HPDE6-E6E7 (cell line): ENCODE results near the gene WIF1.
A peak's percentile ranks its signal among the peaks of the same experiment; 100 is the strongest.

Experiments used
- DNase-seq: peaks from one replicate; pipeline ENCODE4 v3.0.0; 2011; ENCODE audit warnings: missing footprints; ENCODE audit errors: extremely low spot score

WIF1 gene

GRCh38 chr12:65121049-65121955, at the start of gene WIF1:
Gene WIF1 (minus strand): TSS chr12:65121305. CDS start chr12:65121191, 114 bp downstream.
- peak; percentile 11 for DNase-seq

GRCh38 chr12:65170209-65170881, 49.2 kb upstream of the WIF1 start:
- DNase-seq: peak; percentile 54

DNA sequence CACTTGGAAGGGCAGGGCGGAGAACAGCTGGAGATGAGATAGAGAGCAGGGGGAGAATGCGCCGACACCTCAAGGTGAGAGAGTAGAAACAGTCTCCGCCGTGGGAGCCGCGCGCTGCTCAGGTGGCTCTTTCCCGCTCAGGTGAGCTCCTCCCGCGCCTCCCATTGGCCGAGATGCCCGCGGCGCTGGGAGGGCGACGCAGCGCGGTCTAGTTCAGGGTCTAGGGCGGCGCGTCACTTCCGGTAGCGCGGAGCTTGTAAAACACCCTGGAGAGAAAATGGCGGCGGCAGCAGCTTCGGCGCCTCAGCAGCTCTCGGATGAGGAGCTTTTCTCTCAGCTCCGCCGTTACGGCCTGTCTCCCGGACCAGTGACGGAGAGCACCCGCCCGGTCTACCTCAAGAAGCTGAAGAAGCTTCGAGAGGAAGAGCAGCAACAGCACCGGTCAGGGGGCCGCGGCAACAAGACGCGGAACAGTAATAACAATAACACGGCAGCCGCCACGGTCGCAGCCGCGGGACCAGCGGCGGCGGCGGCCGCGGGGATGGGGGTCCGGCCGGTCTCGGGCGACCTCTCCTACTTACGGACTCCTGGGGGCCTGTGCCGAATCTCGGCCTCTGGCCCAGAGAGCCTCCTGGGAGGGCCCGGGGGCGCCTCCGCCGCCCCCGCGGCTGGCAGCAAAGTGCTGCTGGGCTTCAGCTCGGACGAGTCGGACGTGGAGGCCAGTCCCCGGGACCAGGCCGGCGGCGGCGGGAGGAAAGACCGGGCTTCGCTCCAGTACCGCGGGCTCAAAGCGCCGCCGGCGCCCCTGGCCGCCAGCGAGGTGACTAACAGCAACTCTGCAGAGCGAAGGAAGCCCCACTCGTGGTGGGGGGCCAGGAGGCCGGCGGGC, 48.5 kb upstream of the WIF1 start, which contains the start of gene LEMD3:
TSS of gene LEMD3 (plus strand) at position 264 of the 889 bp plus-strand sequence. CDS start at position 278, 14 bp downstream.
- DNase-seq: peak; percentile 96

DNA sequence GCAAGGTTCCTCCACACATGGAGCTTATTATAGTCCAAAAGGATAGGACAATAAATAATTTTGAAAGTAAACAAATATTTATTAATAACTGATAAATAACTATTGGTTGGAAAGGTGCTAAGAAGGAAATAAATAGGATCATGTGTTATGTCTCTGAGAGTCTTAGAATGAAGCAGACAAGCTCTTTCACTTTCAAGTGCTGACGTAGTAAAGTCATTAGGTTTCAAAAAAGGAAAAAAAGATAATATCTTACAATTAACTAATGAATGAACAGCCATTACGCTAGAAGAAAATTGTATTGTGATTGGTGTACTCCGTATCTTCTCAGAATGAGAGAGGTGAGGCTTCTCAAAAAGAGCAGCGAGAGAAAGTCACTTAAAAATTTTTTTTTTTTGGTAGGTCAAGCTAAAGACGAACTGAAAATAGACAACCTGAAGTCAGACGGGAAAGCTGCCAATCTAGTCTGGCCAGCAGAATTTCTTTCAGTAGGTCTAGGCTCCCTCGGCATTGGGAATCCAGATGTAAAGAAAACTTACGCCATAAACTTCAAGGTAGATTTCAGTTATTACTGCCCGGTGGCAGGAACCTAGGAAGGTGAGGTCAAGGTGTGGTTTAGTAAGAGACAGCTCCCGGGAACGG, 47.7 kb upstream of the WIF1 start:
- DNase-seq: no peak

DNA sequence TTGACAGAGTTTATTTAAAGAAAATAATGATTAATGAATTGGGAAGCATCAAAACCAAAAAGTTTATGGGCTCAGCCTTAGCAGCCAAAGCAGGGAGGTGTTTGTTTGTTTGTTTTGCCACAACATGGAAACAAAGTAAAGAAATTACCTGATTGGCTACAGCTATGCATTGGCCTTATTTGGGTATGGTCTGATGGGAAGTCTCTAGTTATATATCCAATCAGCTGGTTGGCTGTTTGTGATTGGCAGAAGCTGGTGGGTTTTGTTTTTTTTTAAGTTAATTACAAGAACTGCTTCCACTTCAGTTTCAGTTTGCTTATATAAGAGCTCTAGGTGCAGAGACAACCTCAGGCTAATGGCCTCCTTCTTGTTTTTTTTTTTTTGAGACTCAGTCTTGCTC, 43.7 kb upstream of the WIF1 start:
- DNase-seq: no peak

GRCh38 chr12:65164244-65164643, 43.1 kb upstream of the WIF1 start:
- DNase-seq: no peak

GRCh38 chr12:65162609-65163008, 41.5 kb upstream of the WIF1 start:
- no peak for DNase-seq

DNA sequence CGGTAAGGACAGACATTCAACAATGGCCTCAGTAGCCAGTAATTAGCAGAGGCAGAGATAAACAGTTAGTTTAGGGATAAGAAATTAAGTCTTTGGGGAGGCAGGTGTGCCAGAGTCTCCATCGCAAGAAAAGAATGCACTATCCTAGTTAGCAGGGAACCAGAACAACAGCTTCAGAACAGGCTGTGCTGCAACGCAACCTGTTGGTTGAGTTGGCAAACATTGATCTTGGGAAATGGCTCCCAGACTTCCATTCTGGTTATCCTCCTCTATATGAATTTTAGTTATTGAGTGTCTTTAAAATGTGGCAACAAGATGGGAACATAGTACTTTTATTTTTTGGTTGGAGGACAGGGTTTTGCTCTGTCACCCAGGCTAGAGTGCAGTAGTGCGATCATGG, 36.0 kb upstream of the WIF1 start:
- no peak for DNase-seq

- DNase-seq: no peak
Measured at GRCh38 chr12:65156366-65156841, 35.3 kb upstream of the WIF1 start.

GRCh38 chr12:65155784-65156183, 34.7 kb upstream of the WIF1 start:
- no peak for DNase-seq

DNA sequence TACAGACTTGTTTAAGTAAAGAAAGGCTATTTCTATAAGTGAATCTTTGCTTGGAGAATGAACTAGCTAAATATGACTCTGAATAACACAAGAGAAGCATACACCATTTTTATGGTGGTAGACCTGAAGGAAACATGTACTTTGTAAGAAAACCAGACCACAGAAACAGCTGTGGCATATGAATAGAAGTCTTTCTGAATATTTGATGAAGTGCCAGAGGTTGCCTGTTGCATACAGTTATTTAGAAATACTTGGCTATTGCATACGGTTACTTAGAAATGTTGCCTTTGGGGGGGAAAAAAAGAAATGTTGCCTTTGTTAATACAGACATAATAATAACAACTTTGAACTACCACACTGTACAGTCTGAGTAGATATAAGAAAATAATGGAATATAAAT, 31.5 kb upstream of the WIF1 start:
- DNase-seq: no peak

GRCh38 chr12:65152012-65152411, 30.9 kb upstream of the WIF1 start:
- no peak for DNase-seq

GRCh38 chr12:65147312-65147905, 26.3 kb upstream of the WIF1 start:
- DNase-seq: no peak

- no peak for DNase-seq
Measured at GRCh38 chr12:65140738-65141137, 19.6 kb upstream of the WIF1 start.

- no peak for DNase-seq
Measured at GRCh38 chr12:65139389-65139788, 18.3 kb upstream of the WIF1 start.

DNA sequence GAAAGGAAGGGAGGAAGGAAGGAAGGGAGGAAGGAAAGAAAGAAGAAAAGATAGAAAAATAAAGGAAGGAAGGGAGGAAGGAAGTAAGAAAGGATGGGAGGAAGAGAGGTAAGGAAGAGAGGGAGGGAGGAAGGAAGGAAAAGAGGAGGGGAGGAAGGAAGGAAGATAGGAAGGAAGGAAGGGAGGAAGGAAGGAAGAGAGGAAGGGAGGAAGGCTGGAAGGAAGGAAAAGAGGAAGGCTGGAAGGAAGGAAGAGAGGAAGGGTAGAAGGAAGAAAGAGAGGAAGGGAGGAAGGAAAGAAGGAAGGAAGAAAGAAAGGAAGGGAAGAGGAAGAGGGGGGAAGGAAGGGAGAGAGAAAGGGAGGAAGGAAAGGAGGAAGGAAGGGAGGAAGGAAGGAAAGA, 12.8 kb upstream of the WIF1 start:
- DNase-seq: no peak

DNA sequence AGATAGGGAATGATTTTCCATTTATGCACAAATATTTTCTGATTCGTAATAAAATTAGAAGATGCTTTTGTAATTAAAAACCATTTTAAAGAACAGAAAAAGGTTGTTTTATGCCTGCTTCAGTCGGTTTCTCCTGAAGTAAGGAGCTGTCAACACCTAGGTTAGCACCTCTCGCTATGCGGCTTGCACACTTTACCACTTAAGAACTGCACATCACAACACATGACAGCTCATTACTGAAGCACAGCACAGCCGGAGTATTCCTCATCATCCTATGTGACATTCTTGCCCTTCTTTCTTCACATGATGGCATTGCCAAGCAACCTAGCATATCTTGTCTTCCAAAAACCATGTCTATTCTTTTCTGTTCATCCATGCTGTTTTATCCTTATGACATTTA, 5.4 kb upstream of the WIF1 start:
- DNase-seq: no peak

DNA sequence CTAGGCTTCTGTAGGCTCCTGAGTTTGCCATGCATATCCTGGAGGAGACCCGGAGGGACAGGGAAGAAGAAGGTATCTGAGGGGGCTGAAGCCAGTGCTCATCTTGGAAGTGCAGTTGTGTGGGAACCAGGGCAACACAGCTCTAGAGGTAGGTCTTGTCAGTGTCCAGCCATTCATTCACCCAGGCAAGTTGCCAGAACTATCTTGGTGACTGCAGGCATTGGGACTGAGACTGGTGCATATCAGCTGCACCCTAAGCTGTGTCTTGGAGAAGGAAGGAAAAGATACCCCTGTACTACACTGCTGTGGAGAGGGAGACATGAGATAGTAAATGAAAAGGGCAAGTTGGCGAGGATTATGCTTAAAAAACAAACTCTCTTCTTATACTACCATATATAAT, 4.9 kb upstream of the WIF1 start:
- DNase-seq: no peak

- DNase-seq: no peak
Measured at GRCh38 chr12:65125247-65125646, 4.1 kb upstream of the WIF1 start.

DNA sequence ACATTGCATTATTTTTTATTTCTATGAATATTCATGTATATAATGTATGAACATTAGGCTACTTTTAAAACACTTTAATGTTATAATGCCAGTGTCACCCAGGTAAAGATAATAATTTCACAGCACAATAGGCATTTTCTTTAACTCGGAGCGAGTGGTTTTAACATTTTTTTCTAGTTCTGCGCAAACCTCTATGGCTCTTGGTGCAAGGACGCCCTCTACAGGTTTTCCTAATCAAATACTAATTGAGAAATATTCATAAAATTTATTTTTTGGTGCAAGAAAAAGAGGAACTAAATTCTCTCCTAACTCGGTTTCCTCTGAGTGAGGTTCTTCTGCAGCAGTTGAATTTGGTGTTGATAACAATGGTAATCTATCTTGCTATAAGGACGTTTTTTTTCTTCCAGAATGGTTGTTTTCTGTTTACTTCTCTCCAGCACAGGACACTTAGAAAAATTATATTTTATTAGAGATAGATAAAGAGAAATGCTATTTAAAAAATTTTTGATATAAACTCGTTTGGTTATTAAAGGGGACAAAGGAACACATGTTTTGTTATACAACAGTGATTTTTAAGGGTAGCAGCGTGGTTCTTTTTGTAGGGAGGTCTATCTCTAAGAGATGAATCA, 2.4 kb upstream of the WIF1 start:
- no peak for DNase-seq
